ENCODE measurements around the gene DMBT1. TPM values are rescaled to one million over a fixed set of nuclear protein-coding genes. Genes with fewer than 3 reads are reported as not detected.
"Not testable (repeated sequence)": the region's sequence is repeated elsewhere in the genome, so short reads cannot be mapped to it uniquely, and the experiment has no call there.

Gene DMBT1
- total RNA-seq, 4 donors from 2014 or later, result 0.15 to 0.62 (median 0.31) TPM

- DNase-seq (ENCODE audit: low spot score in 2 of 2), result no peak
- Histone ChIP-seq H3K27me3 (peaks cover 4% of the 10 kb centered on the region), H3K27ac (no peak overlapping the region), H3K4me1 (no peaks in the 10 kb centered on the region), H3K36me3 (no peaks in the 10 kb centered on the region), H3K9me3 (no peaks in the 10 kb centered on the region), H3K4me3 (no peak overlapping the region)
- TF ChIP-seq EP300 (IDR thresholded peaks at IDR 0.05) (no peak), POLR2A (IDR thresholded peaks at IDR 0.05) (no peak), CTCF (IDR thresholded peaks at IDR 0.05) (no peak), POLR2AphosphoS5 (IDR thresholded peaks at IDR 0.05) (no peak)
- 90% methylated on average over 3 of the region's 3 CpGs for WGBS
Measured at GRCh38 chr10:122571892-122572291, 11.3 kb downstream of the DMBT1 start.

GRCh38 chr10:122575776-122576175, 15.2 kb downstream of the DMBT1 start:
- no peaks in the 10 kb centered on the region for H3K36me3 ChIP-seq
- H3K9me3 ChIP-seq, result no peaks in the 10 kb centered on the region
- WGBS, result 10% methylated on average over 2 of the region's 3 CpGs
- peaks cover under 1% of the 10 kb centered on the region for H3K27me3 ChIP-seq
- DNase-seq (ENCODE audit: low spot score in 2 of 2), result no peak
- TF ChIP-seq POLR2AphosphoS5 (IDR thresholded peaks at IDR 0.05), result no peak
- TF ChIP-seq POLR2A (IDR thresholded peaks at IDR 0.05), result no peak
- TF ChIP-seq CTCF (IDR thresholded peaks at IDR 0.05), result no peak
- TF ChIP-seq EP300 (IDR thresholded peaks at IDR 0.05), result no peak
- no peak overlapping the region for H3K4me3 ChIP-seq
- no peaks in the 10 kb centered on the region for H3K4me1 ChIP-seq
- H3K27ac ChIP-seq, result no peak overlapping the region

- Histone ChIP-seq H3K4me3 (no peak overlapping the region), H3K27me3 (no peaks in the 10 kb centered on the region), H3K9me3 (no peaks in the 10 kb centered on the region), H3K27ac (no peak overlapping the region), H3K4me1 (no peaks in the 10 kb centered on the region), H3K36me3 (no peaks in the 10 kb centered on the region)
- WGBS, result no CpG with 5 or more reads among the region's 6 CpGs
- TF ChIP-seq POLR2AphosphoS5 (IDR thresholded peaks at IDR 0.05), result no peak
- DNase-seq (ENCODE audit: low spot score in 2 of 2), result no peak
Measured at GRCh38 chr10:122576291-122576690, 15.7 kb downstream of the DMBT1 start.

GRCh38 chr10:122577311-122577885, 16.8 kb downstream of the DMBT1 start:
- no peaks in the 10 kb centered on the region for H3K27me3 ChIP-seq
- DNase-seq (ENCODE audit: low spot score in 2 of 2), result no peak
- no peak overlapping the region for H3K4me3 ChIP-seq
- 80% methylated on average over 12 of the region's 12 CpGs for WGBS
- H3K4me1 ChIP-seq, result no peaks in the 10 kb centered on the region
- H3K27ac ChIP-seq, result no peak overlapping the region
- TF ChIP-seq EP300 (IDR thresholded peaks at IDR 0.05) (no peak), CTCF (IDR thresholded peaks at IDR 0.05) (no peak), POLR2AphosphoS5 (IDR thresholded peaks at IDR 0.05) (no peak), POLR2A (IDR thresholded peaks at IDR 0.05) (no peak)
- H3K36me3 ChIP-seq, result no peaks in the 10 kb centered on the region
- no peaks in the 10 kb centered on the region for H3K9me3 ChIP-seq

- not testable (repeated sequence) for DNase-seq (ENCODE audit: low spot score in 2 of 2); H3K9me3 ChIP-seq; H3K4me1 ChIP-seq; H3K36me3 ChIP-seq; H3K4me3 ChIP-seq; H3K27ac ChIP-seq; H3K27me3 ChIP-seq
- WGBS, result 80% methylated on average over 1 of the region's 7 CpGs
Measured at GRCh38 chr10:122586070-122586469, 25.5 kb downstream of the DMBT1 start.

GRCh38 chr10:122587098-122587760, 26.7 kb downstream of the DMBT1 start:
- Histone ChIP-seq H3K4me1 (no peaks in the 10 kb centered on the region), H3K36me3 (no peaks in the 10 kb centered on the region), H3K9me3 (no peaks in the 10 kb centered on the region), H3K27me3 (no peaks in the 10 kb centered on the region), H3K27ac (no peak overlapping the region), H3K4me3 (no peak overlapping the region)
- no peak for DNase-seq (ENCODE audit: low spot score in 2 of 2)
- TF ChIP-seq CTCF (IDR thresholded peaks at IDR 0.05) (no peak), POLR2A (IDR thresholded peaks at IDR 0.05) (no peak), POLR2AphosphoS5 (IDR thresholded peaks at IDR 0.05) (no peak), EP300 (IDR thresholded peaks at IDR 0.05) (no peak)
- 85% methylated on average over 6 of the region's 6 CpGs for WGBS
